HCEC 1CT (cell line): ENCODE results near the gene RHBG.
A peak's percentile ranks its signal among the peaks of the same experiment; 100 is the strongest.
"Not testable (repeated sequence)": the region's sequence is repeated elsewhere in the genome, so short reads cannot be mapped to it uniquely, and the experiment has no call there.

ENCODE experiments used
- DNase-seq: peaks from one replicate; pipeline ENCODE4 v3.0.0-alpha.2; 2017

Gene RHBG, protein sequence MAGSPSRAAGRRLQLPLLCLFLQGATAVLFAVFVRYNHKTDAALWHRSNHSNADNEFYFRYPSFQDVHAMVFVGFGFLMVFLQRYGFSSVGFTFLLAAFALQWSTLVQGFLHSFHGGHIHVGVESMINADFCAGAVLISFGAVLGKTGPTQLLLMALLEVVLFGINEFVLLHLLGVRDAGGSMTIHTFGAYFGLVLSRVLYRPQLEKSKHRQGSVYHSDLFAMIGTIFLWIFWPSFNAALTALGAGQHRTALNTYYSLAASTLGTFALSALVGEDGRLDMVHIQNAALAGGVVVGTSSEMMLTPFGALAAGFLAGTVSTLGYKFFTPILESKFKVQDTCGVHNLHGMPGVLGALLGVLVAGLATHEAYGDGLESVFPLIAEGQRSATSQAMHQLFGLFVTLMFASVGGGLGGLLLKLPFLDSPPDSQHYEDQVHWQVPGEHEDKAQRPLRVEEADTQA

GRCh38 chr1:156368889-156369684 is at the start of gene RHBG:
Gene RHBG (plus strand): TSS chr1:156369211. CDS start chr1:156369250, 39 bp downstream.
- no peak for DNase-seq

- peak; percentile 21 for DNase-seq
Measured at GRCh38 chr1:156319664-156320063, 49.3 kb upstream of the RHBG start.

GRCh38 chr1:156320560-156320959 is 48.5 kb upstream of the RHBG start:
- no peak for DNase-seq

DNA sequence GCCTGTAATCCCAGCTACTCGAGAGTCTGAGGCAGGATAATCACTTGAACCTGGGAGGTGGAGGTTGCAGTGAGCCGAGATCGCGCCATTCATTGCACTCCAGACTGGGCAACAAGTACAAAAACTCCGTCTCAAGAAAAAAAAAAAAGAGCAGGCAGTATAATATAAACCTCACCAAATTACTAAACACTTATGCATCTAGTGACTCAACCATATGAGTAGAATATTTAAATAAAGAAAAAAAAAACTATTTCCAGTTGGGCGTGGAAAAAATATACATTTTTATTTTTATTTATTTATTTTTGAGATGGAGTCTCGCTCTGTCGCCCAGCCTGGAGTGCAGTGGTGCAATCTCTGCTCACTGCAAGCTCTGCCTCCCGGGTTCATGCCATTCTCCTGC is 45.8 kb upstream of the RHBG start:
- peak; percentile 90 for DNase-seq

DNA sequence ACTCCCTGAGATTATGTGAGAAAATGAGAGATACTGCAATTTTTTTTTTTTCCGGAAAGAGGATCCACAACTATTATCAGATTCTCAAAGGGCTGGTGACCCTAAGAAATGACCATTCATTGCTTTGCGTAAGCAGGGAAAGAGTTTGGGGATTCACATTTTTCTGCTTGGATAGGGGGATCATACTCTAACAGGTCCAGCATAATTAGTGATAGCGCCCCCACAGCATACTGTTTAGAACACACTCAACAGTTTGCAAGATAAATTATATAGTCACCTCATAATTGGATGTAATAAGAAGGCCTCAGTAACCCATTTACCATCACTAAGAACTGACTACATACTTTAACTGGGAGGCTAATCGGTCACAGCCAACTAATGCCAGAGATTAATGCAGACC is 32.8 kb upstream of the RHBG start:
- DNase-seq = no peak

DNA sequence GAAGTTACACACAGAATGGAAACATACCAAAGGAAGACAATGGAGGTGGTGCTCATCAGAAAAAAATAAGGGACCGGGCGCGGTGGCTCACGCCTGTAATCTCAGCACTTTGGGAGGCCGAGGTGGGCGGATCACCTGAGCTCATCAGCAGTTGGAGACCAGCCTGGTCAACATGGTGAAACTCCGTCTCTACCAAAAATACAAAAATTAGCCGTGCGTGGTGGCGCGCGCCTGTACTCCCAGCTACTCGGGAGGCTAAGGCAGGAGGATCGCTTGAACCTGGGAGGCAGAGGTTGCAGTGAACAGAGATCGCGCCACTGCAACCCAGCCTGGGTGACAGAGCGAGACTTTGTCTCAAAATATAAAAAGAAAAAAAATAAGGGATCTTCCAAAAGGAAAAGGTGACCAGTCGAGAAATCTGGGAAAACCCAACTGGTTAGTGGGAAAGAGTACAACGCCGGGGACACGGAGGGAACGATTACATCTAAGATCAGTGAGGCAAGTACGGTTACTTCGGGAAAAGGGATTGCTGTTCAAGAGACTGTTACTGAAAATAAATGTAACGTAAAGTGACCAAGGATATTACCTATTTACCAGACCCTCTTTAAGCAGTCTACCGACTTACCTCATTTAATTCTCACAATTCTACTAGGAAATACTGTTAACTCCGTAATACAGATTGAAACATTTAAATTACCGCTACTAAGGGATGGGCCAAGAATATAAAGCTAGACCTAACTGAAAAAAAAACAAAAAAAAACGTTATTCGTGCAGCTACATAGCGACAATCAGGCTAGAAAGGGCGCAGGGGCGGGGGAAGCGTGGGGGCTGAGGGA is 31.7 kb upstream of the RHBG start:
- no peak for DNase-seq

- DNase-seq = no peak
Measured at GRCh38 chr1:156337888-156338179, 31.2 kb upstream of the RHBG start.

DNA sequence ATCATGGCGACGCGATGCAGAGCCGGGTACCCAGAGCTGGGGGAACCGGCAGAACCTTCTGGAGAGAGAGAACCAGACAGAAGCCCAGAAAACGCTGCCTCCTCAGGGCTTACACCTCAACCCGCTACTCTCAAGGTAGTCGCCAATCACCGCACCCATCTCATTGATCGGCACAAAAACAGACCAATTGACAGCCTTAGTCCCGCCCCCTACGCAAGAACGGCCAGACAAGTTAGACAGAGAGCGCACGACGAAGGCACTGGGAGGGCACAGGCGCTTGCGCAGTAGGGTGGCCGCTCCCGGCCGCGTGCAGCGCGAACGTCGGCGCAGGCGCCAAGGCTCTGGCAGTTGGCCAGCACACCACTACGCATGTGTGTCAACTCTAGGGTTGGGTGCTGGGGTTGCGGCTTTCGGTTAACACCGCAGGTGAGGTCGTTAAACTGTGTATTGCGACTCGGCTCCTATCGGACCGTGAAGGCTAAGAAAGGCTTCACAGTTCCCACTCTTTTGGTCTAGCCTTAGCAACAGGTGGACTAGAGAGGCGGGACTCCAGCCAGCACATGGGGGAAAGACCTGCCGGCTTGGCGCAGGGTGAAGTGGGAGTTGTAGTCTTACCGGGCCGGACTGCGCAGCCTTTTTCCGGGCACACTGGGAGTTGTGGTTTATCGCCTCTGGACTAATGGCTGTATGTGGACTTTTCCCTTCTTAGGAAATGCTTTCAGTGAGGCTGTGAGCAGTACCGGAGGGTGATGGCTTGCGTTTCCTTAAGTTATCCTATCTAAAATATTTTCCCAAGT is 30.6 kb upstream of the RHBG start, which contains the start of the genes CCT3 and TSACC:
TSS of gene CCT3 (minus strand) at position 113 of the 797 bp plus-strand sequence. CDS start at position 5, 108 bp downstream.
TSS of gene TSACC (plus strand) at position 347 of the 797 bp plus-strand sequence. CDS start 1,232 bp downstream, outside the sequence.
- peak; percentile 100 for DNase-seq

DNA sequence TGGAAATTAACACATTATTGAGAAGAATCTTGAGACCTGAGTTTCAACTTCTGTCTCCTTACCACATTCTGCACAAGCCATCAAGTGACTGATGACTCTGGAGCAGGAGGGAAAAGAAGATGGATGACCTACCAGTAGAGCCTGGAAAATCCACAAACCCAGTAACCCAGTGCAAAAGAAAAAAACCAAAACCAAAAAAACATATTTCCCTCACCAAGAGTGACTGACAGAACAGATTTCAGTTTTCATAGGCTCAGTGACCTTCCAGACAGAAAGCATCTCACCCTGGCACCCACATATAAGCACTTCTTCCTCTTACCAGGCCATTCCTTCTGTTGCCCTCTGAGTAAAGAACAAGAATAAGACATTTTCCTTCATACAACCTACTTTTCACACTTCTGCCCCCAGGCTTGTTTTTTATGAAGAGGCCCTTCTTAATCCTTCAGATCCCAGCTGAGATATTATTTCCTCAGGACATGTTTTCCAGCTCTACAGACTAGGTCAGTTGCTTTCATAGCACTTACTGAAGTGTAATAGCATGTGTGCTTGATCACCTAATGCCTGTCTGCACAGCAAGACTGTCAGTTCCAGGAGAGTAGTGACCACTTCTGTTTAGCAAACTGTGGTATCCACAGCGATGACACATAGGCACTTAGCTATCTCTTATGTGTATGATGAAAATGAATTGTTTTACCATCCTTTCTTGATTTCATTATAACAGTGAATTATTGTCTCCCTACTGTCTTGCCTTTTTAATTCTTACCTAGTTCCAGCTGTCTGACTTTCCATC is 26.6 kb upstream of the RHBG start:
- no peak for DNase-seq

- no peak for DNase-seq
Measured at GRCh38 chr1:156344409-156344808, 24.6 kb upstream of the RHBG start.

DNA sequence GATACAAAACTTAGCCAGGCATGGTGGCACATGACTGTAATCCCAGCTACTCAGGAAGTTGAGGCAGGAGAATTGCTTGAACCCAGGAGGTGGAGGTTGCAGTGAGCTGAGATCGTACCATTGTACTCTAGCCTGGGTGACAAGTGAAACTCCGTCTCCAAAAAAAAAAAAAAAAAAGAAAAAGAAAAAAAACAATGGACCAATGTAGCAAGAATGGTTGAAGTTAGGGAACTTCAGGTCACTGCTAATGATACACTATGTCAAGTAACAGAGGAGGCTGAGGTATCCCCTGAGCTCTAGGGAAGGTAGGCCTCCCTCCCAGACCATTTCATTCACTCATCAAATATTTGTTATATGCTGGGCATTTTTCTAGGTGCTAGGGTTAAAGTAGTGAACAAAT is 23.0 kb upstream of the RHBG start:
- DNase-seq = not testable (repeated sequence)

- peak; percentile 49 for DNase-seq
Measured at GRCh38 chr1:156346636-156347035, 22.4 kb upstream of the RHBG start.

DNA sequence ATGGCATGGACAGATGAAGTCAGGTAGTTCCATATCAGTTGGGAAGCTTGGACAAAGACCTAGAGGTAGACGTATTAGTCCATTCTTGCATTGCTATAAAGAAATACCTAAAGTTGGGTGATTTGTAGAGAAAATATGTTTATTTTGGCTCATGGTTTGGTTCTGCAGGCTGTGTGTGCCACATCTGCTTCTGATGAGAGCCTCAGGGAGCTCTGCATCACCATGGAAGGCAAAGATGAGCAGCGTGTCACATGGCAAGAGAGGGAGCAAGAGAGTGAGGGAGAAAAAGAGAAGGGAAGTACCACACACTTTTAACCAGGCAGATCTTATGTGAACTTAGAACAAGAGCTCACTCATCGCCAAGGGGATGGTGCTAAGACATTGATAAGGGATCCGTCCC is 21.7 kb upstream of the RHBG start:
- DNase-seq = peak; percentile 58

DNA sequence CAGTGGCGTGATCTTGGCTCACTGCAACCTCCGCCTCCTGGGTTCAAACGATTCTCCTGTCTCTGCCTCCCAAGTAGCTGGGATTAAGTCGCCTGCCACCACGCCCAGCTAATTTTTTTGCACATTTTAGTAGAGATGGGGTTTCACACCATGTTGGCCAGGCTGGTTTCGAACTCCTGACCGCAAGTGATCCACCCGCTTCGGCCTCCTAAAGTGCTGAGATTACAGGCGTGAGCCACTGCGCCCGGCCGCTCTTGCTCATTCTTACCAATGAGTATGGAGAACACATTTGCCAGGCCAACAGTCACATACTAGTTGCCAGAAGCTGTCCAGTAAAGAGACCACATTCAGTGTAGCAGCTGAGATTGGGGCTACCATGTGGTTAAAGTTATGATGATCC is 16.5 kb upstream of the RHBG start:
- not testable (repeated sequence) for DNase-seq

GRCh38 chr1:156356262-156356874 is 12.6 kb upstream of the RHBG start:
- no peak for DNase-seq

GRCh38 chr1:156356875-156357534 is 12.0 kb upstream of the RHBG start:
- no peak for DNase-seq

DNA sequence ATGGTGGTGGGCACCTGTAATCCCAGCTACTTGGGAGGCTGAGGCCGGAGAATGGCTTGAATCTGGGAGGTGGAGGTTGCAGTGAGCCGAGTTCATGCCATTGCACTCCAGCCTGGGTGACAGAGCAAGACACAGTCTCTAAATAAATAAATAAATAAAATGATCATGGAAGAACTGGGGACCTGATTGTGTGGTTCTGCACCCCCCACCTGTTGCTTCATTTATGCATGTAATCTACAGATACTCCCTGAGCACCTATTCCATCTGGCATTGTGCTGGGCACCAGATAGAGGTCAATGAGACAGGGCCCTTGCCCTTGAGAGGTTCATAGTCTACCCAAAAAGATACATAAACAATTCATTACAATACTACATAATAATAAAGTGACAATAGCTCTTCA is 11.0 kb upstream of the RHBG start:
- no peak for DNase-seq

DNA sequence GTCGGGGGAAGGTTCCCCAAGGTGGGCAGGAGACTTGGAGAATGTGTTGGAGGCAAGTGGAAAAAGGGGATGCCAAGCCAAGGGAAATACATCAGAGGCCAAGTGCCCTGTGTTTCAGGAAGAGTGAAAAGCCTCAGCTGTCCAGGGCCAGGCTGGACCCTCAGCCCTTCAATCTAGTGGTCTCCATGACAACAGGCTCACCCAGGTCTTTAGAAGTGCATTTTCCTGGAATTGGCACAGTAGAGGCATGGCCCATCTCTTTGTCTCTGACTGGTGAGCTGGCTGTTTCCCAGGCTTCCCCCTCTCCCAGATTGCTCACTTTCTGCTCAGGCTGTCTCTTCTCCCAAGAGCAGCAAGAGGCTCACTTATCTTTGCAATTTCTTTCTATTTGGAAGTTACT is 10.4 kb upstream of the RHBG start:
- no peak for DNase-seq

DNA sequence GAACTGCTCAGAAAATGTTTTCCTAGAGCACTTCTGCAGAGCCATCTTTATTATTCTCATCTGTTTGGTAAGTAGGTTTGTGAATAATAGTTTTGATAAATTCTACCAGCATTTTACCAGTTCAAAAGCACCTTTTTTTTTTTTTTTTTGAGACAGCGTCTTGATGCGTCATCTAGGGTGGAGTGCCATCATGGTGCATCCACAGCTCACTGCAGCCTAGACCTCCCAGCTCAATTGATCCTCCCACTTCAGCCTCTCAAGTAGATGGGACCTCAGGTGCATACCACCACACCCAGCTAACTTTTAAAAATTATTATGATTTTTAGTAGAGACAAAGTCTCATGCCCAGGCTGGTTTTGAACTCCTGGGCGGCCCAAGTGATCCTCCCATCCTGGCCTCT is 9.8 kb upstream of the RHBG start:
- DNase-seq = no peak

GRCh38 chr1:156359973-156360372 is 9.0 kb upstream of the RHBG start:
- DNase-seq = peak; percentile 47
